ES-I3 (cell line): ENCODE measurements around the gene MINDY4.
"Not testable (repeated sequence)": the region's sequence is repeated elsewhere in the genome, so short reads cannot be mapped to it uniquely, and the experiment has no call there.

Experiments
- H3K36me3 ChIP-seq: 2 replicates; pipeline ENCODE4 v1.6.1; 2013; ENCODE audit warnings: mild to moderate bottlenecking, low read length, control low read depth, moderate library complexity; ENCODE audit not compliant: insufficient read depth
- H3K4me1 ChIP-seq: 2 replicates; pipeline ENCODE4 v1.6.1; 2013; ENCODE audit warnings: mild to moderate bottlenecking, control low read depth, low read length; ENCODE audit not compliant: insufficient read depth
- H3K9ac ChIP-seq: 2 replicates; pipeline ENCODE4 v1.6.1; 2013; ENCODE audit warnings: low read depth, mild to moderate bottlenecking, low read length, moderate library complexity
- H3K9me3 ChIP-seq: 2 replicates; pipeline ENCODE4 v1.6.1; 2013; ENCODE audit warnings: mild to moderate bottlenecking, low read length, moderate library complexity; ENCODE audit not compliant: control insufficient read depth, insufficient read depth

The MINDY4 gene

GRCh38 chr7:30814700-30815387 lies 43.6 kb downstream of the MINDY4 start:
- no peak overlapping the region for H3K9ac ChIP-seq
- H3K36me3 ChIP-seq: no peaks in the 10 kb centered on the region
- no peaks in the 10 kb centered on the region for H3K9me3 ChIP-seq
- H3K4me1 ChIP-seq: no peaks in the 10 kb centered on the region

- Histone ChIP-seq H3K9ac (no peak overlapping the region), H3K9me3 (no peaks in the 10 kb centered on the region), H3K36me3 (no peaks in the 10 kb centered on the region), H3K4me1 (no peaks in the 10 kb centered on the region)
Measured at GRCh38 chr7:30815388-30815854, 44.2 kb downstream of the MINDY4 start.

GRCh38 chr7:30815951-30816644 lies 44.9 kb downstream of the MINDY4 start:
- H3K9me3 ChIP-seq: no peaks in the 10 kb centered on the region
- H3K4me1 ChIP-seq: no peaks in the 10 kb centered on the region
- H3K9ac ChIP-seq: no peak overlapping the region
- H3K36me3 ChIP-seq: no peaks in the 10 kb centered on the region

GRCh38 chr7:30816645-30817370 lies 45.6 kb downstream of the MINDY4 start:
- no peaks in the 10 kb centered on the region for H3K9me3 ChIP-seq
- H3K9ac ChIP-seq: no peak overlapping the region
- H3K4me1 ChIP-seq: no peaks in the 10 kb centered on the region
- H3K36me3 ChIP-seq: no peaks in the 10 kb centered on the region

GRCh38 chr7:30817371-30817767 lies 46.2 kb downstream of the MINDY4 start:
- Histone ChIP-seq H3K36me3 (no peaks in the 10 kb centered on the region), H3K9me3 (no peaks in the 10 kb centered on the region), H3K4me1 (no peaks in the 10 kb centered on the region), H3K9ac (no peak overlapping the region)

GRCh38 chr7:30824821-30825720 lies 53.9 kb downstream of the MINDY4 start:
- H3K4me1 ChIP-seq: no peaks in the 10 kb centered on the region

GRCh38 chr7:30826181-30826580 lies 55.0 kb downstream of the MINDY4 start:
- H3K36me3 ChIP-seq: no peaks in the 10 kb centered on the region
- H3K4me1 ChIP-seq: no peaks in the 10 kb centered on the region
- H3K9me3 ChIP-seq: no peaks in the 10 kb centered on the region; the same call in 1 of the 2 replicates
- no peak overlapping the region for H3K9ac ChIP-seq

More at GRCh38 chr7:30824821-30825720, 53.9 kb downstream of the MINDY4 start:
- H3K9me3 ChIP-seq: no peaks in the 10 kb centered on the region; the same call in 1 of the 2 replicates
- H3K9ac ChIP-seq: no peak overlapping the region
- no peaks in the 10 kb centered on the region for H3K36me3 ChIP-seq

GRCh38 chr7:30828591-30828990 lies 57.4 kb downstream of the MINDY4 start:
- Histone ChIP-seq H3K9me3 (no peaks in the 10 kb centered on the region; the same call in 1 of the 2 replicates), H3K4me1 (no peaks in the 10 kb centered on the region), H3K9ac (no peak overlapping the region), H3K36me3 (no peaks in the 10 kb centered on the region)

GRCh38 chr7:30829471-30829870 lies 58.3 kb downstream of the MINDY4 start:
- Histone ChIP-seq H3K36me3 (no peaks in the 10 kb centered on the region), H3K9ac (no peak overlapping the region), H3K9me3 (no peaks in the 10 kb centered on the region; the same call in 1 of the 2 replicates), H3K4me1 (no peaks in the 10 kb centered on the region)

GRCh38 chr7:30831227-30831626 lies 60.0 kb downstream of the MINDY4 start:
- Histone ChIP-seq H3K9ac (no peak overlapping the region), H3K36me3 (no peaks in the 10 kb centered on the region), H3K9me3 (no peaks in the 10 kb centered on the region; the same call in 1 of the 2 replicates), H3K4me1 (no peaks in the 10 kb centered on the region)

- no peaks in the 10 kb centered on the region; the same call in 1 of the 2 replicates for H3K9me3 ChIP-seq
- H3K36me3 ChIP-seq: no peaks in the 10 kb centered on the region
Measured at GRCh38 chr7:30831936-30832335, 60.7 kb downstream of the MINDY4 start.

GRCh38 chr7:30834017-30834674 lies 62.9 kb downstream of the MINDY4 start:
- H3K36me3 ChIP-seq, H3K9ac ChIP-seq, H3K9me3 ChIP-seq, H3K4me1 ChIP-seq: not testable (repeated sequence)

More at GRCh38 chr7:30831936-30832335, 60.7 kb downstream of the MINDY4 start:
- Histone ChIP-seq H3K9ac (no peak overlapping the region), H3K4me1 (no peaks in the 10 kb centered on the region)

GRCh38 chr7:30835396-30835915 lies 64.2 kb downstream of the MINDY4 start:
- H3K4me1 ChIP-seq: no peaks in the 10 kb centered on the region
- no peaks in the 10 kb centered on the region for H3K36me3 ChIP-seq
- H3K9me3 ChIP-seq: no peaks in the 10 kb centered on the region; the same call in 1 of the 2 replicates
- H3K9ac ChIP-seq: no peak overlapping the region
